WERI-Rb-1 (cell line): ENCODE data around the gene CHST5.

Source experiments
- DNase-seq: peaks from one replicate; pipeline ENCODE4 v3.0.0-alpha.2; 2020
- H3K27ac ChIP-seq: fragments of 250-450 bp; sonication (Bioruptor Pico); 2 replicates; pipeline ENCODE4 v1.5.1; 2020; ENCODE audit warnings: mild to moderate bottlenecking, moderate library complexity
- H3K27me3 ChIP-seq: fragments of 250-450 bp; sonication (Bioruptor Pico); 2 replicates; pipeline ENCODE4 v1.5.1; 2021; ENCODE audit warnings: mild to moderate bottlenecking, low read depth, moderate library complexity; ENCODE audit not compliant: insufficient read depth, severe bottlenecking
- H3K36me3 ChIP-seq: fragments of 250-450 bp; sonication (Bioruptor Pico); 2 replicates; pipeline ENCODE4 v1.5.1; 2020; ENCODE audit warnings: mild to moderate bottlenecking, moderate library complexity
- H3K4me3 ChIP-seq: 2 replicates; pipeline ENCODE4 v1.5.1; 2011; ENCODE audit warnings: low read depth, mild to moderate bottlenecking, control low read depth, low read length
- H3K9me3 ChIP-seq: fragments of 250-450 bp; sonication (Bioruptor Pico); 2 replicates; pipeline ENCODE4 v1.5.1; 2021; ENCODE audit warnings: mild to moderate bottlenecking, moderate library complexity; ENCODE audit not compliant: severe bottlenecking
- TF ChIP-seq, protein P1 (sequence below): IDR thresholded peaks from 2 replicates; pipeline ENCODE4 v1.5.1; 2011; ENCODE audit warnings: low read depth, mild to moderate bottlenecking, control low read depth, inconsistent platforms, low read length

Gene CHST5

DNA sequence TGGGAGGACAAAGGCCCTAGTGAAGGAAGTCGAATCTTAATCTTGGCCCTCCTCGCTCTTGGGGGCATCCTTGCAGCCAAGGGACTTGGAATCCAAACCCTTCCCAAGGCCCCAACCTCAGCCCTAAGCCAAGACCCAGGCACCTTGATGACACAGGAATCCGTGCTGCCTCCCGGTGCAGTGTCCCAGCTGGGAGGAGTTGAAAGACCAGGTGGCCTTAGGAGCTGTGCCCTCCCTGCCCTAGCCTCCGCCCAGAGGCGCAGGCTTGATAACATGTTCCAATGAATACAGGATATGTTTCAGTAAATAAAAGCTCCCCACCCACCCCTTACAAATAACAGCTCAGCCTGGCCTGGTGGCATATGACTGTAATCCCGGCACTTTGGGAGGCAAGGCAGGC lies at the start of gene CHST5:
TSS of gene CHST5 (minus strand) at position 208 of the 400 bp plus-strand sequence. CDS start 5,724 bp downstream, outside the sequence.
- TF ChIP-seq, protein P1, sequence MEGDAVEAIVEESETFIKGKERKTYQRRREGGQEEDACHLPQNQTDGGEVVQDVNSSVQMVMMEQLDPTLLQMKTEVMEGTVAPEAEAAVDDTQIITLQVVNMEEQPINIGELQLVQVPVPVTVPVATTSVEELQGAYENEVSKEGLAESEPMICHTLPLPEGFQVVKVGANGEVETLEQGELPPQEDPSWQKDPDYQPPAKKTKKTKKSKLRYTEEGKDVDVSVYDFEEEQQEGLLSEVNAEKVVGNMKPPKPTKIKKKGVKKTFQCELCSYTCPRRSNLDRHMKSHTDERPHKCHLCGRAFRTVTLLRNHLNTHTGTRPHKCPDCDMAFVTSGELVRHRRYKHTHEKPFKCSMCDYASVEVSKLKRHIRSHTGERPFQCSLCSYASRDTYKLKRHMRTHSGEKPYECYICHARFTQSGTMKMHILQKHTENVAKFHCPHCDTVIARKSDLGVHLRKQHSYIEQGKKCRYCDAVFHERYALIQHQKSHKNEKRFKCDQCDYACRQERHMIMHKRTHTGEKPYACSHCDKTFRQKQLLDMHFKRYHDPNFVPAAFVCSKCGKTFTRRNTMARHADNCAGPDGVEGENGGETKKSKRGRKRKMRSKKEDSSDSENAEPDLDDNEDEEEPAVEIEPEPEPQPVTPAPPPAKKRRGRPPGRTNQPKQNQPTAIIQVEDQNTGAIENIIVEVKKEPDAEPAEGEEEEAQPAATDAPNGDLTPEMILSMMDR = no peak
- H3K36me3 ChIP-seq = no peaks in the 10 kb centered on the region
- H3K27ac ChIP-seq = no peak within 1 kb of the TSS
- H3K4me3 ChIP-seq = no peak within 1 kb of the TSS
- no peaks in the 10 kb centered on the region for H3K27me3 ChIP-seq
- H3K9me3 ChIP-seq = no peaks in the 10 kb centered on the region
- DNase-seq = no peak

DNA sequence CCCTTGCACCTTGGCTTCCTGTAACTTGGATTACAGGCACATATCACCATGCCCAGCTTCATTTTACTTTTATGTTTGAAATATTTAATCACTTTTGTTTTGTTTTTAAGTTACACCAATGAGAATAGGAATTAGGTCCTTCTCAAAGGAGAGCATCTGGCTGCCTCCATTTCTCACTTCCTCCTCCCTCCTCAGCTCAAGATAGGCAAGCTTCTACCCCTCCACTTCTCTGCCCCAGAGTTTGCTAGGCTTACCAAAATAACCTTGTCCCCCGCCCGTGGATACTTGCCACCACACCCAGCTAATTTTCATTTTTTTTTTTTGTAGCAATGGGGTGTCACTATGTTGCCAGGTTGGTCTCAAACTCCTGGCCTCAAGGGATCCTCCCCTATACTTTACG lies 48.2 kb upstream of the CHST5 start:
- no peak overlapping the region for H3K27ac ChIP-seq

DNA sequence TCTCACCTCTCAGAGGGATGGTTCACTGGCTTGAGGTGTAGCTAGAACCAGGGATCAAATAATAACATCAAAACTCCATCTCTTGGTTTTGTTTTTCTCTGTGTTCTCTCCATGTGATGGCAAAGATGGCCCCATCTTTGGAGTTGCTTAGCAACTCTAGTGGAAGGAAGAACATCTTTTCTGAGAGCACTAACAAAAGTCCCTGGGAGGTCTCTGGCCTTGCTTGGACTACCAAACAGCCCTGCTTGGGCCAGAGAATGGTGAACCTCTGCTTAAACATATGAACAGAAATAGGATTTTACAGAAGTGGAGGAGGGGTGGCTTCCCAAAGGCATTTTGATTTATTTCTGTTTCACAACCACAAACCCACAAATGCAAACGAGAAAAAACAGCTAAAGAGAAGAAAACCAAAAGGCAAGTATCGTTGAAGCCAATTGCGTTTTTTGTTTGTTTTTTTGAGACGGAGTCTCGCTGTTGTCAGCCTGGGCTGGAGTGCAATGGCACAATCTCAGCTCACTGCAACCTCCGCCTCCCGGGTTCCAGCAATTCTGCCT lies 43.5 kb upstream of the CHST5 start:
- Histone ChIP-seq H3K27ac (no peak overlapping the region), H3K9me3 (no peaks in the 10 kb centered on the region), H3K27me3 (no peaks in the 10 kb centered on the region), H3K4me3 (no peak overlapping the region), H3K36me3 (peaks cover 61% of the 10 kb centered on the region)
- no peak for DNase-seq
- TF ChIP-seq, protein P1 = no peak

More for the DNA sequence above, 48.2 kb upstream of the CHST5 start:
- H3K27me3 ChIP-seq = no peaks in the 10 kb centered on the region
- TF ChIP-seq, protein P1 = no peak
- H3K36me3 ChIP-seq = peaks cover 16% of the 10 kb centered on the region
- no peaks in the 10 kb centered on the region for H3K9me3 ChIP-seq
- DNase-seq = no peak
- H3K4me3 ChIP-seq = no peak overlapping the region

DNA sequence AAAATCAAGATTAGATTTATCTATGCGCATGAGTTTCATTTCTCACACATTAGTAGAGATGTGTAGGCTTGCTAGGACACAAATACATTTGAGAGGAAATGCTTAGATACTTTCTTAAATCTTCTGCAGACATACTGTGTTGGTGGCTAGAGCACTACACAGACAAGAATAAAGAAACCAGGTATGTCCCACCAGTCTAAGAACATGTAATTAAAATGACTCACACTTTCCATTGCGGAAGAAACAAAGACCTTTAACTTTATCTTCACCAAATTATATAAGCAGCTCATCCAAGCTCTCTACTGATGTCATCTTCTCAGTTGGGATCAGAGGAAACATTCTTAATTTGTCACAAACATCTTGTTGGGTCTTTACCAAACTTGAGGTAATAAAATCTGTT lies 42.8 kb upstream of the CHST5 start:
- no peaks in the 10 kb centered on the region for H3K27me3 ChIP-seq
- no peaks in the 10 kb centered on the region for H3K9me3 ChIP-seq
- H3K36me3 ChIP-seq = peaks cover 67% of the 10 kb centered on the region
- H3K4me3 ChIP-seq = no peak overlapping the region
- no peak for DNase-seq
- H3K27ac ChIP-seq = no peak overlapping the region
- TF ChIP-seq, protein P1 = no peak

DNA sequence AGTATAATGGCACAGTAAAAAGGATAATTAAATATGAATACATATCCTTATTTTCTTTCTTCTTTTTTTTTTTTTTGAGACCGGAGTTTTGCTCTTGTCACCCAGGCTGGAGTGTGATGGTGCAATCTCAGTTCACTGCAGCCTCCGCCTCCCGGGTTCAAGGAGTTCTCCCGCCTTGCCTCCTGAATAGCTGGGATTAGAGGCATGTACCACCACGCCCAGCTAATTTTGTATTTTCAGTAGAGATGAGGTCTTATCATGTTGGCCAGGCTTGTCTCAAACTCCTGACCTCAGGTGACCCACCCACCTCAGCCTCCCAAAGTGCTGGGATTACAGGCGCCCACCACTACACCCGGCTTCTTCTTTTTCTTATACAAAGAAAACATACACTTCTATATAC lies 42.3 kb upstream of the CHST5 start:
- no peak for DNase-seq
- Histone ChIP-seq H3K27ac (no peak overlapping the region), H3K4me3 (no peak overlapping the region), H3K9me3 (no peaks in the 10 kb centered on the region), H3K27me3 (no peaks in the 10 kb centered on the region), H3K36me3 (peaks cover 72% of the 10 kb centered on the region)
- TF ChIP-seq, protein P1 = no peak

DNA sequence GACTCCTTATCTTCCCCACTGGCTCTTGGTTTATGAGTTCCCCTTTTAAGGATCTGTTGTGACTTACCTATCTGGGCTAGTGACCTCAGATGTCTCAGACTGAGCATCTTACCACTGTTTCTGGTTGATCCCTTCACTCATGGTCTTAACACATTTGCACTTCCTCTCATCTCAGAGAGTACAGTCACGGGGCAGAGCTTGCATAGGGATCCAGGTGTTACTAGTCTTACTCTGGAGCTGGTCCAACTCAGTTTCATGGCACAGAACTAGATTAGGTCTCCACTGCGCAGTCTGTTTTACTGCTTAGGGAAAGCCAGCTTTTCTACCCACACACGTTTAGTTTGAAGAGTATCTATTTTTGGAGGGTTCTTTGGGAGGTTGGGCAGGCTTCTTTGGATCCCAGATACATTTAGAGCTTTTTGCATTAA lies 40.5 kb upstream of the CHST5 start:
- H3K9me3 ChIP-seq = no peaks in the 10 kb centered on the region
- no peak overlapping the region; the same call in 1 of the 2 replicates for H3K27ac ChIP-seq
- TF ChIP-seq, protein P1 = no peak
- H3K4me3 ChIP-seq = no peak overlapping the region
- H3K27me3 ChIP-seq = no peaks in the 10 kb centered on the region
- no peak for DNase-seq
- H3K36me3 ChIP-seq = peaks cover 88% of the 10 kb centered on the region
